NOMO-1 treated with DMSO at 0.1 percent for 48 hours (cell line): ENCODE results near the gene MSANTD3.
"Not testable (repeated sequence)": the region's sequence is repeated elsewhere in the genome, so short reads cannot be mapped to it uniquely, and the experiment has no call there.

Experiments
- DNase-seq: peaks from one replicate; lab custom pipeline; 2025; ENCODE audit not compliant: unreplicated experiment; lab: John Stamatoyannopoulos, UW

The MSANTD3 gene

DNA sequence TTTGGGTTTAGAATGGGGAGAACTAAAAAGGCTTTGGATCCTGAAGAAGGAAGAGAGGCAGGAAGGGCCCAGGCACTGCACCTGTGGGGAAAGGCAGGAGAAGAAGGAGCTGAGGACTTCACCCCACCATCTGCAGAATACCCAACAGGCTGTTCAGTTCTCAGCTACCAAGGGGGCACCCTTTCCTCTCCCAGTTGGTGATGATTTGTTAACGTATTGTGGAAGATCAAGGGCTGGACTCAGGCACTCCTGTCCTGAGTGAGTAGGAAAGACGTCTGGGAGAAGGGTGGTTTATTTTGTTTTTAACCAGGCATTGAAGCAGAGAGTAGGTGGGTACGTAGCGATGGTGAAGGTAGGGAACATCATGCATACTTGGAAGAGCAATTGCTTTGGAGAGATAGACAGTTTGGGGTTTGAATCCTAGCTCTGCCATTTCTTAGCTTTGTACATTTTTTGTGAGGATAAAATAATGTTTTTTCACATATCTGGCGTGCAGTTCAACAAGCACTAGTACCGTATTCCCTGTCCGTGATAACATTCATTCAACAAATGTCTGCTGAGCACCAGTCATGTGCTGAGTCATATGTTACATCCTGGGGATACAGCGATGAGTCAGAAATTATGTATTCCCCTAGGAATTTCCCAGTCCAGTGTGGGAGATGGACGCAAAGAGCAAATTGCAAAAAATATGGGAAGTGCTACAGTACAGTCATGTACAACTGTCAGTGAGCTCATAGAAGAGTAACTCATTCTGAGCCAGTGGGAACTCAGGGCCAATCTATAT is 2.1 kb downstream of the MSANTD3 start:
- DNase-seq: no peak

GRCh38 chr9:100430286-100430940 is 3.5 kb downstream of the MSANTD3 start:
- no peak for DNase-seq

GRCh38 chr9:100431886-100432285 is 4.9 kb downstream of the MSANTD3 start:
- DNase-seq: no peak

DNA sequence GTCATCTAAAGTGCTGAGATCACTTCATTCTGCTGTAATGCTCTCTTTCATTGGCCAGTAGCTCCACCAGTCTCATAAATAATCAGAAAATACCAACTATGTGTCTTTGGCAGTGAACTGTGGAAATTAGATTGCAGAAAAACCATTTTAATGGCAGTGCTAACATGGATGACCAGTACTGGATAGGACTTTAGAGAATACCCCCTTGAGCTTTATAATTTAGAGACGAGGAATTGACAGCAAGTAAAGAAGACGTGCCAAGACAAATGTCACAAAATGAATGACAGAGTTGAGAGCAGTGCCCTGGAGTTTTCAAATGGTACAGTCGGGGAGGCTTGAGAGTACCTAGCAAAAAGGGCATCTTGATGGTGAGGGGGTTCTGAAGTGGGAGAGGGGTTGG is 5.8 kb downstream of the MSANTD3 start:
- no peak for DNase-seq

DNA sequence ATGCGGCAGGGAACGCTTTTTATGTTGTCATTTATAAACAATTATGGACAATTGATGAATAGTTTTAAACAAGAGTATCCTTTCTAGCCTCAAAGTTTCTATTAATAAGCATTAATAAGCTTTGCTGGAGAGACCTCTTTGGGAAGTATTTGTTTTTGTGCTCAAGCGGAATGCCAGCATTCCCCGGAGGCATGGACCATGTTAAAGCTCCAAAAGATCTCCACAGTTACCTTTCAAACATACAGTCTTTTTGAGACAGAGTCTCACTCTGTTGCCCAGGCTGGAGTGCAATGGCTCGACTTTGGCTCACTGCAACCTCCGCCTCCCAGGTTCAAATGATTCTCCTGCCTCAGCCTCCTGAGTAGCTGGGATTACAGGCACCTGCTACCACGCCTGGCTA is 9.6 kb downstream of the MSANTD3 start:
- DNase-seq: no peak

- DNase-seq: peak; percentile 27
Measured at GRCh38 chr9:100437860-100438805, 11.2 kb downstream of the MSANTD3 start.

GRCh38 chr9:100440071-100440470 is 13.1 kb downstream of the MSANTD3 start:
- DNase-seq: no peak

- DNase-seq: not testable (repeated sequence)
Measured at GRCh38 chr9:100440487-100440886, 13.5 kb downstream of the MSANTD3 start.

DNA sequence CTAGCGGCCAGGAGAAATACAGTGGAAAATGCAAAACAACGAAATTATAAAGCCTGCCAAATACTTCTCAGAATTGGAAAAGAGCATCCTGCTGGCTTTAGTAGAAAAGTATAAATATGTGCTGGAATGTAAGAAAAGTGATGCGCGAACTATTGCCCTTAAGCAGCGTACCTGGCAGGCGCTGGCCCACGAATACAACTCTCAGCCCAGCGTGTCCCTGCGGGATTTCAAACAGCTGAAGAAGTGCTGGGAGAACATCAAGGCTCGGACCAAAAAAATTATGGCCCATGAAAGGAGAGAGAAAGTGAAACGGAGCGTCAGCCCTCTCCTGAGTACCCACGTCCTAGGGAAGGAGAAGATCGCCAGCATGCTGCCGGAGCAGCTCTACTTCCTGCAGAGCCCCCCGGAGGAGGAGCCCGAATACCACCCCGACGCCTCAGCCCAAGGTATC is 15.0 kb downstream of the MSANTD3 start:
- DNase-seq: no peak

- DNase-seq: no peak
Measured at GRCh38 chr9:100443781-100444768, 17.1 kb downstream of the MSANTD3 start.

DNA sequence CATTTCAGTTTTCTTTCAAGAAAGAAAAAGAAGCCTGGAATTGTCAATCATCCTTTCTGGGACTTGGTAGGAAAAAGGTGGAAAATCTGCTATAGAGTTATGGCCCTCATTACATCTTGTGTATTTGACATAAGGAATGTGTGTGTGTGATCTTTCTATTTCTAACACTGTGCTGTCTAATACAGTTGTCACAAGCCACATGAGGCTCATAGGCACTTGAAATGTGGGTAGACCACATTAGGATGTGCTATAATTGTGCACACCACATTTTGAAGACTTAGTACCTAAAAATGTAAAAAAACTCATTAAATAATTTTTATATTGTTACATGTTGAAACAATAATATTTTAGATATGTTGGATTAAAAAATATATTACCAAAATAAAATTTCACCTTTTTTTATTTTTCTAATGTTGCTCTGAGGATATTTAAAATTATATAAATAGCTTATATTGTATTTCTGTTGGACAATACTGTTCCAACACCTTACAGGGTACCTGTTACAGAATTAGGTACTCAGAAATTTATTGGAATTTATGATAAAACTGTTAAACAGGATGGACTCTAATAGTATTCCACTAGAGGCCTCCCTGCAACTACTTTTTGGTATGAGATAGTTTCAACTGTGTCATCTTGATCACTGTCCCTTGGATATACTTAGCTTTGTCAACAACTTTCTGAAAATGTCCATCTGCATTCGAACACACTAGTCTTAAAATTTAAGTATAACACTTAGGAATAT is 18.4 kb downstream of the MSANTD3 start:
- DNase-seq: no peak

DNA sequence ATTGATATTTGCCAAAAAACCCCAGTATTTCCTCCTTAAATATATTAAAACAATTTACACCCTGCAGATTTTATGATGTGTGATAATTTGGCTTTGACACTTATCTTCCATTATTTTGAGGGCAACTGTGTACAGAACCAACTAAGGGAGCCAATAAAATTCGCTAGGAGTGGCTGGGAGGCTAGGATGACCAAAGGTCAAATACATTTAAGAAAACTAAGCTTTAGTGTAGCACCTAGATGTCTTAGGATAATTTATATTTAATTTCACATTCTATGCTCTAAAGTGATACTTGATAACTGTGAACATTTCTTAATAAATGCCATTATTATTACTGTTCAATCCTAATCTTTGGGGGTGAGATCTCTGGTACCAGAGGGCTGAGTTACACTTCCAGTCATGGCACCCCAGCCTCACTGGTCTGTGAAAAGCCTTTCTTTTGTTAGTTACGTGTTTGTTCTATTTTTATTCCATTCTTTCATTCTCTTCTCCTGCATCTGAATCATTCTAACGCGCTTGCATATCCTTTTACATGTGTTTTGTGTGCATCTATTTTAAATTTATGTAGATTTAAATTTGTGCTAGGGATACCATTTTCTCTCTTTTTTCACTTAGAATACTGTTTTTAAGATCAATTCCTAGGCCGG is 19.1 kb downstream of the MSANTD3 start:
- DNase-seq: no peak

- no peak for DNase-seq
Measured at GRCh38 chr9:100447041-100447440, 20.1 kb downstream of the MSANTD3 start.

- no peak for DNase-seq
Measured at GRCh38 chr9:100448266-100448665, 21.3 kb downstream of the MSANTD3 start.

DNA sequence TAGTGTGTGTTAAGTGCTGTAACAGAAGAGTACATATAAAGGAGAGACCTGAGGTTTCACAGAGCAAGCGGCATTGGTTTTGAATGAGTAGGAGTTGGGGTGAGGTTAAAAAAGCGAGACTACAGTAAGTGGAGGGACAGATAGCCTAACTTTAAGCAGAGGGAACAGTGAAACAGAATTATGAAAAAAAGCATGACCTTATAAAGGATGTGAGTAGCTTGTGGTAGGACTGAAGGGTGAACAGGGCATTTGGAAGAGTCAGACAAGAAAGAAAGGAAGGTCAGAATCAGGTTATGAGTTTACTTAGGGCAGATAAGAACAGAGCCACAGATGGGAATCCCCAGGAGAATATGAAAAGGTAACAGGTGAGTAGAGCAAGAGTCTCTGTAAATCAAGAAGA is 22.5 kb downstream of the MSANTD3 start:
- no peak for DNase-seq

- no peak for DNase-seq
Measured at GRCh38 chr9:100452894-100453293, 26.0 kb downstream of the MSANTD3 start.

GRCh38 chr9:100455470-100455869 is 28.5 kb downstream of the MSANTD3 start:
- DNase-seq: no peak

DNA sequence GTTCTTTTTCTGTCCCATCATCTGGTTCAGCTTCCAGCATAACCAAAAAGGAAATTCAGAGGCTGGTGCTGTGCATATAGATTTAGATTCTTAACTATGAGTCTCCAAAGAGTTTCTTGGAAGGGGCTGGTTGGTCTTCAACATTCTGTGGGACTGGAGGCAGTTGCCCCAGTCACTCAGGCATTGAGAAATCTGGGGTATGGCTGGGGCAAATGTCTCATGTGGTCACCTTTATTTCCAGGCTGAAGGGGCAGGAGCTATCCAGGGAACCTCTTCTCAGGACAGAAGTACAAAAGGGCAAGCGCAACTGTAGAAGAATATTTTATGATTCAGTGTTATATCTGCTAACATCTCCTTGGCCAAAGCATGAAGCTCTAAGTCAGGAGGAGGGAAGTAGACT is 30.6 kb downstream of the MSANTD3 start:
- DNase-seq: no peak

- peak; percentile 11 for DNase-seq
Measured at GRCh38 chr9:100459963-100460362, 33.0 kb downstream of the MSANTD3 start.
